CD4-positive, alpha-beta T cell treated with Interleukin-1 beta for 1 hour (primary cell): ENCODE results near the gene PSG6.
"Not testable (repeated sequence)": the region's sequence is repeated elsewhere in the genome, so short reads cannot be mapped to it uniquely, and the experiment has no call there.

ENCODE experiments used
- DNase-seq, 2 donors: peaks; one replicate each; pipeline ENCODE4 v3.0.0-alpha.2; 2020 to 2022

Gene PSG6

GRCh38 chr19:42917634-42918033 lies at the start of gene PSG6:
TSS of gene PSG6 (minus strand) at chr19:42917894. CDS start at chr19:42917792, 102 bp downstream.
- not testable (repeated sequence) for DNase-seq

- no peak for DNase-seq
These were observed 47.5 kb upstream of the PSG6 start for GRCh38 chr19:42965176-42965575.

- DNase-seq, result no peak
These were observed 43.4 kb upstream of the PSG6 start for GRCh38 chr19:42961119-42961518.

- not testable (repeated sequence) for DNase-seq
These were observed 34.4 kb upstream of the PSG6 start for GRCh38 chr19:42952126-42952525.

GRCh38 chr19:42951476-42951875 lies 33.8 kb upstream of the PSG6 start:
- not testable (repeated sequence) for DNase-seq

- no peak for DNase-seq
These were observed 24.6 kb upstream of the PSG6 start for GRCh38 chr19:42942187-42942789.

GRCh38 chr19:42937107-42937506 lies 19.4 kb upstream of the PSG6 start, which contains the start of gene PSG7:
TSS of gene PSG7 (minus strand) at chr19:42937207. CDS start at chr19:42937076, 131 bp downstream.
- not testable (repeated sequence) for DNase-seq

- DNase-seq, result not testable (repeated sequence)
These were observed 17.0 kb upstream of the PSG6 start for GRCh38 chr19:42934726-42935125.

- not testable (repeated sequence) for DNase-seq
These were observed 16.5 kb upstream of the PSG6 start for GRCh38 chr19:42934183-42934582.

GRCh38 chr19:42933412-42933811 lies 15.7 kb upstream of the PSG6 start:
- DNase-seq, result not testable (repeated sequence)

- DNase-seq, result not testable (repeated sequence)
These were observed 14.9 kb upstream of the PSG6 start for GRCh38 chr19:42932485-42933101.

GRCh38 chr19:42930214-42930613 lies 12.5 kb upstream of the PSG6 start:
- not testable (repeated sequence) for DNase-seq

GRCh38 chr19:42928896-42929295 lies 11.2 kb upstream of the PSG6 start:
- DNase-seq, result no peak

- DNase-seq, result no peak
These were observed 9.1 kb upstream of the PSG6 start for GRCh38 chr19:42926781-42927180.

- not testable (repeated sequence) for DNase-seq
These were observed 5.4 kb upstream of the PSG6 start for GRCh38 chr19:42923106-42923505.

- DNase-seq, result not testable (repeated sequence)
These were observed 3.3 kb upstream of the PSG6 start for GRCh38 chr19:42920971-42921370.

- no peak for DNase-seq
These were observed 2.0 kb upstream of the PSG6 start for GRCh38 chr19:42919757-42920079.

GRCh38 chr19:42919070-42919756 lies 1.5 kb upstream of the PSG6 start:
- not testable (repeated sequence) for DNase-seq

GRCh38 chr19:42918377-42919069 lies 829 bp upstream of the PSG6 start:
- not testable (repeated sequence) for DNase-seq

- DNase-seq, result not testable (repeated sequence)
These were observed 763 bp downstream of the PSG6 start for GRCh38 chr19:42916931-42917330.

- not testable (repeated sequence) for DNase-seq
These were observed 4.2 kb downstream of the PSG6 start for GRCh38 chr19:42913516-42913915.

- DNase-seq, result not testable (repeated sequence)
These were observed 4.8 kb downstream of the PSG6 start for GRCh38 chr19:42912941-42913340.

- DNase-seq, result not testable (repeated sequence)
These were observed 6.0 kb downstream of the PSG6 start for GRCh38 chr19:42911731-42912130.
